IPS DF 19.7 (cell line): ENCODE measurements around the gene DNAJC7.
"Not testable (repeated sequence)": the region's sequence is repeated elsewhere in the genome, so short reads cannot be mapped to it uniquely, and the experiment has no call there.

Source experiments
- DNase-seq: peaks from one replicate; pipeline ENCODE4 v3.0.0-alpha.2; 2013; ENCODE audit warnings: low read depth, low spot score

The DNAJC7 gene

DNA sequence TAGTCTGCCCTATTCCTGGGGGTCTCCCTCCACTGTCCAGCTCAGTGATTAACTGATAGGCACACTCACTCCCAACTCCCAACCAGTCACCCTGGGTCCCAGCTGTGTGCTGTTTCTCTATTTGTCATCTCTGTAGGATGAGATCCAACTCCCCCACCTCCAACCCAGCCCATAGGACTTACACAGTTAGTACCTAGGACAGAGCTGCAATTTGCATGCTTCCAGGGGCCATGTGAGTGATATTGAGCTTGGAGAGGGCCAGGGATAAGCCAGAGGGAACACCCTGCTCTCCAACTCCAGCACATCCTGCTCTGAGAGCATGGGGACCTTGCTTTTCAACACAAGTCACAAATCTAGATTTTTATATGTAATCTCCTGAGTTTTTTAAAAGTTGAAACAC lies 24.4 kb upstream of the DNAJC7 start:
- no peak for DNase-seq

DNA sequence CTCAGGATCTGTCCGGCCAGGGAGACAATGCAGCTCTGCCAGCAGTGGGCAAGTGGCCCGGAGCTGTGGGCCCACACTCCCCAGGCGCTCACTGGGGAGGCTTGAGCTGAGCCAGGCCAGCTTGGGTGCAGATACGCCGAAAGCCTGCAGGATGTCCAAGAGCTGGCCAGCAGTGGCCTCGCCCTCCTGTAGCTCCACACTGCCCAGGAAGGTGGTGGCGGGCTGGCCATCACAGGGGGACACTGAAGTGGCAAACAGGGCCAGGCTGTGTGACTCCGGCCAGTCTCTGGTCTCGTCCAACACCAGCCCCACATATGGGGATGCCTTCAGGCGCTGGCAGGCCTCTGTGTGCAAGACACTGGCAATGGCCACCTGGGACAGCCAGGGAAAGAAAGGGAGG lies 23.6 kb upstream of the DNAJC7 start:
- DNase-seq = no peak

DNA sequence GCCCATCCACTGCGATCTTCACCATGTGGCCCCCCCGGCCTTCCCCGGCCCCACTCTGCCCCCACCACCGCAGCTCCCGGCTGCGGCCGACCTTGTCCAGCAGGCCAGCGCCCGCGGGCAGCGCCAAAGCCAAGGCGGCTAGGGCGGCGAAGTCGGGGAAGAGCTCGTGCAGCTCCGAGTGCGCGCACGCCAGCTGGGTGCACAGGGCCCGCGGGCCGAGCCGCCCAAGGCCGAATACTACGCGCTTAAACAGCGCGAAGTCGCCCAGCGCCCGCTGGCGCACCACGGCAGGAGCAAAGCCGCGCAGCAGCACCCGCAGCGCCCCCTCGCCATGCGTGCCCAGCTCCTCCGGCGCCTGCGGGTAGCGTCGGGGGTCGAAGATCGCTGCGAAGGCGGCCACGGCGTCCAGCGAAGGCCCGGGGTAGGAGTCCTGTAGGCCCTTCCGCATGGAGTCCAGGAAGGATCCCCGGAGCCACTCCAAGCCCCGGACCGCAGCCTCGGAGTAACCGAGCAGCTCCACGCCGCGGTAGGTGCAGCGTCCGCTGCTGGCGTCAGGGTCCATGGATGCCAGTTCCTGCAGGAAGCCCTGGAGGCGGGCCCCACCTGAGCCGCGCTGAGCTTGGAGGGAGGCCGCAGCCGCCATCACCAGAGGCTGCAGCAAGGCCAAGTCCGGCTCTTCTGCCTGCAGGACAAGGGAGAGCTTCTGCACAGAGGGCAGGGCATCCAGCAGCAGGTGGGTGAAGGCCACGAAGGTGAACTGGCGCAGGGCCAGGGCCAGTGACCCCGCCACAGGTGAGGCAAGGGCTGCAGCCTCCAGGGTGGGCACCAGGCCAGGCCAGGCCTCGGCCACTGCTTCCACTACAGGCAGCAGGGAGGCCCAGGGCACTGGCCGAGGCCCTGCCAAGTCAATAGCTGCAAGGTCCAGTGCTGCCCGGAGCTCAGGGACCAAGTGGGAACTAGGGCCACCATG lies 22.8 kb upstream of the DNAJC7 start:
- DNase-seq = no peak

DNA sequence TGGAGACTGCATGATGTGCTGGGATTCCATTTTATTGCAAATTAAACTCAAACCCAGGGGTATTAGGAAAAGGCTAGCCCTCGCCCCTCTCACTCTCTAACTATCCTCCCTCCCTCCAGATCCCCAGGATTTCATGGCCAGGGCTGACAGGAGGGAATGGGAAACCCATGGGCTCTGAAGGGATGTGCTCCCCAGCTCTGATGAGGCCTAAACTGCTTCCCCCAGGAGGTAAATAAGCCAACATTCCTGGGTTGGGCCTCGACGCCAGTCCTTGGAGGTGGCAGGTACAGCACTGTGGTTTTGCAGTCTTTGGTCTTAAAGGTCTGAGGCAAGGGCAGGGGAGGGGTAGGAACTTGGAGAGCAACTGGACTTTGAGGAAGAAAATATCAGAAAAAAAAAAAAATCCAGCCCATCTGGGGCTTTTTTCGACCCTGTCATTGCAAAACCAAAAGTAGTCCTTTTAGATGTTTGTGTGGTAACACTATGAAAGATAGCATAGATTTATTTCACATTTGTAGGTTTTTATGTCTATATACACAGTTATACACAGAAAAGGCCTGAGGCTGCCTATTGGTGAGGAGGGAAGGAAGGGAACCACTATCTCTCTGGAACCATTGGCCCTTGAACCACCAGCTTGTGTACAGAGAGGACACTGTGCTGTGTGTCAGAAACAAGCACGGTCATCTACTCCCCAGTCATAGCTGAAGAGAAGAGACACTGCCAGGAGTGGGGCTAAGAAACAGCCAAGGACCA lies 21.2 kb upstream of the DNAJC7 start:
- no peak for DNase-seq

DNA sequence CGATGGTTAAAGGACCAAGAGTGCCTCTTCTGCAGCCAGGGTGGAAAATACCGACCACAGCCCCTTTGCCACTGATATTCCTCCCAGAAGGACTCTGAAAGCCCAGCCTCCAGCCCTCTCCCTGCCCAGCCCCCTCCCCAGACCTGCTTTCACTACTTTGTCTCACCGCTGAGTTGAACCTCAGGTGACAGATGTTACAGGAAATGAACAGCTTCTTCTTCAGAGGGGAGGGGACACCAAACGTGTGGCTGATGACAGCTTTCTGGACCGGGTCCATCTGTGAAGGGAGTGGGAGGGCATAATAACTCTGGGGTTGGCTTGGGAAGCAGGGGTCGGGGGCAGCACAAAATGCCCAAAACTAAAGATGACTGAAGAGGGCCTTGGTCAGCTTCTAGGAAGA lies 16.8 kb upstream of the DNAJC7 start:
- no peak for DNase-seq

DNA sequence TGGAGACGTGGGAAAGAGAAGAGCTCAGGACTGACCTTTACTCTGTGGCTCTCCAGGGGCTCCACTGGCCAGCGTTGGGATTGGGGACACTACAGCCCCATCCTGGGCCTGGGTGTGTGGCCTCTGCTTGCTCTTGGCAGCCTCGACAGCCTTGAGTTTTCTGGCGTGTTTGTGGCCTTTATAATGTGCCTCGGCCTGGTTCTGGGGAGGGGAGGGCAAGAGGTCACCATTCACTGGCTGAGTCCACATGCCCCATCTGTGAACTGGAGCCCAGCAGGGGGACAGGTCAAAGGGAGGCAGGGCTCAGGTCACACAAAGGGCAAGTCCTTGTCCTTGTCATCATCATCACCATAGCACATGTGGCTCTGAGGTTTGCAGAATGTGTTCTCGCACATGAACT lies 14.3 kb upstream of the DNAJC7 start:
- no peak for DNase-seq

DNA sequence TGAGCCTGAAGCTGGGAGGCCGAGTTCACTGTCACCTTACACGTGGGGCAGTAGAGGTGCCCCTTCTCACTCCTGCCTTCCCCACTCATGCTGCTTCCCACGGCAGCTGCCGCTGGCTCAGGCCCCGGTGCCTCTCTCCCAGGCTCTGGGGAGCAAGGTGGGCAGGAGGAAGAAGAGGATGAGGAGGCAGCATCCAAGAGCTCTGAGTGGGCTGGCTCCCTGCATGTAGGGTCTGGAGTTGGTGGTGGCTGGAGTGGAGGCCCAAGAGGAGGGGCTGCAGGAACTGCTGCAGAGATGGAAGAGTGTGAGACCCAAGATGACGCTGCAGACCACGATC lies 11.5 kb upstream of the DNAJC7 start:
- DNase-seq = no peak

DNA sequence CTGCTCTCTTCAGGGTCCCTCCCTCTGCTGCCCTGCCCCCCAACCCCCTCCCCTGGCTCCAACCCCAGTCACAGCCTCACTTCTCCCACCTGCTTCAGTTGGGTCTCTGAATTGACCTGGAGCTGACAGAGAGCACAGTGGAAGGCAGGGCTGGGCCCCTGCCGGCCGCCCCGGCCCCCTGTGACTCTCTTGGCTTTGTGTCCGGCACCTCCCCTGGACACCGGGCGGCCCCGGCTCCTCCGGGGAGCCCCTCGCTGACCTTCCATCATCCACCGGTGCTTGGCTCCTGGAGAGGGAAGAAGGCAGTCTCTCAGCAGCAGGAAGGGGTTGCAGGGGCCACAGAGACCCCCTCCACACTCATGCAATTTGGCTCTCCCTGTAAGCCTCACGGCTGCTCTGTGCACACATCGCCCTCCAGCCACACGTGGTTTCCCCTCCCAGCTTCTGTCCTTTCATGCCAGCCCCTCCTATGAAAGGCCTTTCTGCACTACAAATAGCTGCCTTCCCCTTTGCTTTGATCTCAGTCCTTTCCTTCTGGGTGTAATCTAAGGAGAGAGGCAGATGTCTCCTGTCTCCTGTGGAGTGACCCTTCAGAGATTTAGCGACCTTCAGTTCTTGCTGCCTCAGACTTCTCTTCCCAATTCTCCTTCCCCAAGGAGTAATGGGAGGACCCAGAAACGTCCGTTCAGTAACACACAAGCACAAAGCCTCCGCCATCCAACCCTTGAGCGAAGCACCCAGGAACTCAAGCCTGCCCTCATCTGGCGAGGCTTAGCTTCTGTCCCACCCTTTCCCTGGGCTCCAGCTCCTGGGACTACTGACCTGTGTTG lies 10.9 kb upstream of the DNAJC7 start:
- no peak for DNase-seq

DNA sequence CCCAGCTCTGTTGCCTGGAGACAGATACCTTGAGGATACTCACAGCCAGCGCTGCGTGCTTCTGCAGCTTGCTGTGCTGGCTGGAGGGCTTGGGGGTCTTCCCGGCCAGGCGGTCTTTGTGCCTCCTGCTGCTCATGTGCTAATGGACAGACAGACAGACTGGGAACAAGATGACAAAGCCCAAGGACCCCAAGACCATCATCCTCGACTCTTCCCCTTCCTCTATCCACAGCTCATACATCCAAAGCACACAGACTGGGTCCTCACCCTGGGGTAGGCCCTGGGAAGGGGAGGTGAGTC lies 10.3 kb upstream of the DNAJC7 start:
- no peak for DNase-seq

DNA sequence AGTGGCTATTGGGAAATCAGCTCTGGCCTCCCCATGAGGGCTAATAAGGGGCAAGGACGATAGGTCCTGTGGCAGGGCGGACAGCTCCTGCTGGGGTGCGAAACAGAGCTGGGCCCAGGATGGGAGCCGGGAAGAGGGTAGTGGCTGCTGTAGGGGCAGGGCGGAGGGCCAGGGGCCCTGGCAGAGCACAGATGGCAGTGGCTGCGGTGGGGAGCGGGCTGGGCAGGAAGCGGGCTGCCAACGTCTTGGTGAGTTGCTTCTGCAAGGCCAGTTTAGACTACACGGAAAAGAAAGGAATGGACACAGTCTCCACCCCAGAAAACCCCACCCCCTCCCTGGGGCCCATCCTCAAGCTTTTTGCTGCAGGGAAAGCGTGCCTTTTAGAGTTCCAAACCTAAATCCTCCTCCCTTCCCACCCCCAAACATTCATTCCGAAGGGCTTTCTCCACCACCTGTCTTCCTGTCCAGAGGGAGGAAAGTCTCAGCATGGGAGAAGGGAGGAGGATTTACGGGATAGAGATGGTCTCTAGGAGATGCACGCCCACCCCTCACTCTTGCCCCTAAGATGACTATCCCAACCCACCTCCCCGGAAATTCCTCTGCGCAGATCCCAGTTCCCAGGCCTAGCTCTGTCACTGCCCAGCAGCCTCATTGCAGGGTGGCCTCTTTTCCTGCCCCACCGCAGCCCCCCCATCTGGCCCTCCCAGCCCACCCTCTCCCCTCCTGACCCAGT lies 9.8 kb upstream of the DNAJC7 start:
- no peak for DNase-seq

DNA sequence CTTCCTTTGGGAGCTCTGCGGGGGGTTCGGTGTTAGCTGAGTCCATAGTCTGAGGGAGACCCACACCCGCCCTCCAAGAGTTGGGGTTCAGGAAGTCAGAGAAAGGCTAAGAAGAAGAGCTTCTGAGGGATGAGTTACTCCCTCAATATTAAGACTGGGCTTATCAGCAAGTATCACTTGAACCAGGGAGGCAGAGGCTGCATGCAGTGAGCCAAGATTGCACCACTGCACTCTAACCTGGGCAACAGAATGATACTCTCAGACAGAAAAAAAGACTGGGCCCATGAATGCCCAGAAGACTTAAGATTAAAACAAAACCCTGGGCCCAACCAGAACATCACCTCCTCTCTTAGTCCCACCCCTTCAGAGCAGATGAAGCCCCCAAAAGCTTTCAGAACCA lies 8.7 kb upstream of the DNAJC7 start:
- no peak for DNase-seq

DNA sequence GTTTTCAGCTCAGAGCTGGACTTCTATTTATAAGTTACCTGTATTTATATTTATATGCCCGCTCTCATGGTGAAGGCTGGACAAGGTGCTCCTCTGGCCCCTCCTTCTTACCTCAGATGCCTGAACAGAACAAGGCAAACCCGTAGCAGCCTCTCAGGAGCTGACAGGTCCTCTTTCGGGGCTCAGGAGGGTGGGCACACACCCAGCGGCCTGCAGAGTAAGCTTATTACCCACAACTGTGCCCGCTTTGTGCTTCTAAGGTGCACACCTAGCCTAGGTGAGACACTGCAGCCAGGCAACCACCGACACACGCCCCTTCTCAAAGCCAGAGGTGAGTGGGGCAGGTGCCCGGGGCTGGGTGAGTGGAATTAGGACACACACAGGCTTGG lies 7.9 kb upstream of the DNAJC7 start:
- DNase-seq = no peak

DNA sequence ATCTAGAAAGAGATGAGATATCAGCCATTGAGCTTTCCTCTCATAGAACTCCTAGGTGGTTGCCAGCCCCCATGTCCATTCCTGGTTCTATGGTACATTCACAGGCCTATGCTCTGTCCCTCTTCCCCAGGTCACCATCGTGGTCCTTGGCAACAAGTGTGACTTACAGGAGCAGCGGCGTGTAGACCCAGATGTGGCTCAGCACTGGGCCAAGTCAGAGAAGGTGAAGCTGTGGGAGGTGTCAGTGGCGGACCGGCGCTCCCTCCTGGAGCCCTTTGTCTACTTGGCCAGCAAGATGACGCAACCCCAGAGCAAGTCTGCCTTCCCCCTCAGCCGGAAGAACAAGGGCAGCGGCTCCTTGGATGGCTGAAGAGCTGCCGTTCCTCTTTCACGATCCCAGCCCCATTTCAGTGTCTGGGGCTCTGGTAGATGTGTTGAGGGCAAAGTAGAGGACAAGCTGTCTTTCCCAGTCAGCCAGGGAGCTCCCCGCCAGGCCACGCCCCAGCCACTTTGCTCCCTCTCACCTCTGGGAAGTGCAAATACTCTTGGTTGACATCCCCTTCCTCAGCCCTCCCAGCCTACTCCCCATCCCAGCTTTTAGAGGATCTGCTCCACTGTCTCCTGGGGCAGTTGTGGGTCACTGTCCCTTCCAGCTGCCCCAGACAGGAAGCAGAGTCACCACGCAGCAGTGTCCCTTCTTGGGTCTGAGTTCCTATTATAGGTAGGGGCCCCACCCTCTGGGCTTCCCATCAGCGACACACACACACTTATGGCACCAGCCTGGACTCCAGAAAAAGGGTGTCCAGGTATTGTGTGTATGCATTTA lies 6.5 kb upstream of the DNAJC7 start:
- no peak for DNase-seq

DNA sequence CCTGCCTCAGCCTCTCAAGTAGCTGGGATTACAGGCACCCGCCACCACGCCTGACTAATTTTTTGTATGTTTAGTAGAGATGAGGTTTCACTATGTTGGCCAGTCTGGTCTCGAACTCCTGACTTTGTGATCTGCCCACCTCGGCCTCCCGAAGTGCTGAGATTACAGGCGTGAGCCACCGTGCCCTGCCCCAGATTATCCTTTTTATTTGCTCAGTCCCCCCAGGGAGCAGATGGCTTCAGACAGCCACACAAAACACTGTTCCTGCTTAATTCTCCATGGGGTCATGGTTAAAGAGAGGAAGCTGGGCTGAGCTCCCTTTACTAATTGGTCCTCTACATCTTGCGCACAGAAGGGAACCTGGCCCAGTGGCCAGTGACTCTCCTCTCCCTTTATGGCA lies 3.6 kb upstream of the DNAJC7 start:
- not testable (repeated sequence) for DNase-seq

DNA sequence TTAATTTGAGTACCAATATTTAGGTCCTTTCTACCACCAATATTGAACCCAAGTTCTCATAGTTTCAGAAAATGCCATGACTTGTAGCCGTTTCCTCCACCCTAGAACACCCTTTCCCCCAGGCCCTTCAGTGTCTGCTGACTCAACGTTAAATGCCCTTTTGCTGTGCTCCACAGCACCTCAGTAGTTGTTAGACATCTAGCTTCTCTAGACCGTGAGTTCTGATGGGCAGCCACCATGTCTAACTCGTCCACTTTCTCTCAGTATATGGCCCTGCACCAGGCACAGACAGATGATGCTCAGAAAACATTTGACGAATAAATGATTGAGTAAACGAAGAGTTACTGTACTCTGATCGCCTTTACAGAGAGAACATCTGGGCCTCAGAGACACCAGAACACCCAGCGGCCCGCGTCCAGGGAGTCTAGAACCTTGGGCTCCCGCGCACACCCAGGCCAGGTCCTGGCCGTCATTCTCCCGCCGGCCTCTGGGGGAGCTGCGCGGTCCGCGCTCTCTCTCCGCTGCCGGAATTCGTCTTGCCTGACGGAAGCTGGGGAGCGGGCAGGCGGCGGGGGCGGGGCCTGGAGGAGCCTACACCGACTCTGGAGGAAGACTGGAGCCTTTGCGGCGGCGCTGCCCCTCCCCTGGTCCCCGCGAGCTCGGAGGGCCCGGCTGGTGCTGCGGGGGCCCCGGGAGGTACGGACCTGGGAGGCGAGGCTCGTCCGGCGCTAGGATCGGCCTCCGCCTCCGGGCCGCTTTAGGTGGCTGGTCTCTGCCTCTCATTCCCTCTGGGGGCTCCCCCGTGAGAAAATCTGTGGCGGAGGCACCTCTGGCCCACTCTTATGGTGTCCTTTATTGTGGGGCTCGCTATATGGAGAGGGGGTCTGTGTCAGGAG lies 2.5 kb upstream of the DNAJC7 start, which contains the start of gene NKIRAS2:
Gene NKIRAS2 (plus strand): TSS at position 582 of the 896 bp plus-strand sequence. CDS start 1,488 bp downstream, outside the sequence.
- no peak for DNase-seq

DNA sequence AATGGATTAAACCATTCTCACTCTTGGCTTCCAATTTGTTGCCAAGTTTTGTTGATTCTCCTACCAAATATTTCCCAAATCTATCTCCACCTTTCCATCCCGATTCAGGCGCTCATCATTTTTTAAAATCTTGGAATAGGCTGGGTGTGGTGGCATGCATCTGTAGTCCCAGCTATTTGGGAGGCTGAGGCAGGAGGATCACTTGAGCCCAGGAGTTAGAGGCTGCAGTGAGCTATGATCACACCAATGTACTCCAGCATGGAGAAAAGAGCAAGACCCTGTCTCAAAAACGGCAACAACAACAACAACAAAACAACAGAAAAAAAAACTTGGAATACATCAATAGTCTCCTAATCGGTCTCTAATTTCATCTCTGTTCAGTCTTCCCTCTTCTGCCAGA lies 1.7 kb upstream of the DNAJC7 start:
- DNase-seq = no peak

DNA sequence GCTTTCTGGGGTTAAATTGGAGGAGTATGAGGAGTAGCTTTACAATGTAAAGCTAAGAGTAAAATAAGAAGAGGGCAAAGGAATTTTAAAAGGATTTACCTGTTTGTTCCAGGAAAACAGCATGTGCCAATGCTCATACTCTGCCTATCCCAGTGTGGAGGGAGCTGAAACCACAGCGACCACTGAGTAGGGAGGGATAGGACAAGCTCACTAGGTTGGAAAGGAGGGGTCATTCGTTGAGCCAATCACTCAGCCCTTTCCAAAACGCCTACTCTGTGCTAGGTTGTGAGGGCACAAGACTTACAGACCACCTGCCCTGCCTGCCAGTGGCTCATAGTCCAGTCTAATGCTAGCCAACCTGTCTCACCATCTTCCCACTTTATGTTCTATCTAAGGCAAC lies 1.1 kb upstream of the DNAJC7 start:
- no peak for DNase-seq

DNA sequence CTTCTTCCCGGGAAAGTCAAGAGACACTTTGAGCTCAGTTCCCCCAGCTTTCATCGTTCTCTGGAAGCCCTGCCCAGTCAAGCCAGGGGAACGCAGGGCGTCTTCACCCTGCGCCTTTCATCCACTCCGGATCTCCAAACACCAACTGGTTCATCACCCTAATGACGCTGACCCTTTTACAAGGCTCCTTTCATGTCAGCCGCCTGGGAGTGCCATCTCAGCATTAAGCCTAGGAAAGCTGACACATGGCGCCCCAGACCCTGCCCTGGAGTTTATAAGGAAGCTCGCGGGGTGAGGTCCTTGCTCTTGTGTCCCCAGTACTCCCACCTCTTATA lies 594 bp upstream of the DNAJC7 start:
- DNase-seq = no peak

DNA sequence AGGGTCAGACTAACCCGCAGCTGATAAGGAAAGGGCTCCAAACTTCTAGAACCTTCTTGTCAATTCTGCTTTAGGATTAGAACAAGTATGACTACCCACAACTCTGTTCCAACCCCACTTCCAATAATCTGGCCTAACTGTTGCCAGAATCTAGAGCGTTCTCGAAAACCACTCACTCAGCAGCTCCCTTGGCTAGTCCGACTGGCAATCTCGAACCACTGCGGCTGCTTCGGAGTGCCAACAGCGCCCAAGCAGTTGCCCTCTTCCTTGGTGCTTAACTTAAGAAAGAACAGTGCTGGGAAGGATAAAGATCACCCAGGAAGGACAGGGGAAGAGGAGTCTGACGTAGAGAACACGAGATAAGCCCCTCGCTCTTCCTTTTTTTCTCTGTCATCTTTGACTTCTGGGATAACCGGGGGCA lies 818 bp downstream of the DNAJC7 start:
- no peak for DNase-seq

DNA sequence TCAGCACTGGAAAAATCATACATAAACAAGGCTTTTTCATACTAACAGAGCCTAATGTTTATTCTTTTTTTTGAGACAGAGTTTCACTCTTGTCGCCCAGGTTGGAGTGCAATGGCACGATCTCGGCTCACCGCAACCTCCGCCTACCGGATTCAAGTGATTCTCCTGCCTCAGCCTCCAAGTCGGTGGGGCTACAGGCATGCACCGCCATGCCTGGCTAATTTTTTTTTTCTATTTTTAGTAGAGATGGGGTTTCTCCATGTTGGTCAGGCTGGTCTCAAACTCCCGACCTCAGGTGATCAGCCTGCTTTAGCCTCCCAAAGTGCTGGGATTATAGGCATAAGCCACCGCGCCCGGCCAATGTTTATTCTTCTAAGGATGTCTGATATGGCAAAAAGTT lies 3.5 kb downstream of the DNAJC7 start:
- DNase-seq = not testable (repeated sequence)
